IPS-15b (cell line): ENCODE measurements around the gene INO80E.
"Not testable (repeated sequence)": the region's sequence is repeated elsewhere in the genome, so short reads cannot be mapped to it uniquely, and the experiment has no call there.

Experiments used
- H3K27me3 ChIP-seq: one replicate; pipeline ENCODE4 v1.6.1; 2013; ENCODE audit warnings: low read length; ENCODE audit not compliant: control insufficient read depth, insufficient read depth
- H3K36me3 ChIP-seq: one replicate; pipeline ENCODE4 v1.6.1; 2013; ENCODE audit warnings: low read length; ENCODE audit not compliant: control insufficient read depth, insufficient read depth
- H3K4me1 ChIP-seq: one replicate; pipeline ENCODE4 v1.6.1; 2013; ENCODE audit warnings: mild to moderate bottlenecking, low read length; ENCODE audit not compliant: control insufficient read depth, insufficient read depth
- H3K4me3 ChIP-seq: one replicate; pipeline ENCODE4 v1.5.1; 2013; ENCODE audit warnings: low read depth, low read length
- H3K9ac ChIP-seq: one replicate; pipeline ENCODE4 v1.6.1; 2013; ENCODE audit warnings: low read depth, mild to moderate bottlenecking, low read length
- H3K9me3 ChIP-seq: one replicate; pipeline ENCODE4 v1.6.1; 2013; ENCODE audit warnings: mild to moderate bottlenecking, low read length; ENCODE audit not compliant: control insufficient read depth, insufficient read depth

The INO80E gene

DNA sequence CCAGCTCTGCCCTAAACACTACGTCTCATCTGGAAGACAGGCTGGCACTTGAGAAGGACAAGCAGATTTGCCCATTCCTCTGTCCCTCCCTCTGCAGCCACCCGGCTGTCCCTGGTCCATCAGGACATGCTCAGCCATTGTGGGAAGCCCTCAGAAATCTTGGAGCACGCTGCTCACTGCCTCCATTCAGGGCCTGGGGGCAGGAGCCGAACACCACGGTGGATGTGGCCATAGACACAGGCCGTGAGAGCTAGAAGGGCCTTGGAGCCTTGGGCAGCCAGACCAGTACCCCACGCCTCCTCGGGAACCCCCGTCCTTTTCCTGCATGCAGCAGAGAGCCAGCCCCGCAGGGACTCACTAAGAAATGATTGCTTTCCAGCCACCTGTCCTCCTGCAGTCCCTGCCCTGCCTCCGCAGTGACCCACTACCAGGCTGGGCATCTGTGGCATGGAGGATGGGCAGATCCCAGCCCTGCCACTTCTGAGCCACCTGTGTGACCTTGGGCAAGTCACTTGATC lies 11.4 kb downstream of the INO80E start:
- Histone ChIP-seq H3K36me3 (peaks cover 28% of the 10 kb centered on the region), H3K4me3 (no peak overlapping the region), H3K27me3 (peaks cover 15% of the 10 kb centered on the region), H3K9ac (no peak overlapping the region), H3K9me3 (no peaks in the 10 kb centered on the region), H3K4me1 (no peaks in the 10 kb centered on the region)

GRCh38 chr16:30009085-30009862 lies 13.2 kb downstream of the INO80E start:
- H3K36me3 ChIP-seq = peaks cover 14% of the 10 kb centered on the region
- H3K4me1 ChIP-seq = no peaks in the 10 kb centered on the region
- no peak overlapping the region for H3K4me3 ChIP-seq
- no peak overlapping the region for H3K9ac ChIP-seq
- H3K27me3 ChIP-seq = peaks cover 15% of the 10 kb centered on the region
- no peaks in the 10 kb centered on the region for H3K9me3 ChIP-seq

DNA sequence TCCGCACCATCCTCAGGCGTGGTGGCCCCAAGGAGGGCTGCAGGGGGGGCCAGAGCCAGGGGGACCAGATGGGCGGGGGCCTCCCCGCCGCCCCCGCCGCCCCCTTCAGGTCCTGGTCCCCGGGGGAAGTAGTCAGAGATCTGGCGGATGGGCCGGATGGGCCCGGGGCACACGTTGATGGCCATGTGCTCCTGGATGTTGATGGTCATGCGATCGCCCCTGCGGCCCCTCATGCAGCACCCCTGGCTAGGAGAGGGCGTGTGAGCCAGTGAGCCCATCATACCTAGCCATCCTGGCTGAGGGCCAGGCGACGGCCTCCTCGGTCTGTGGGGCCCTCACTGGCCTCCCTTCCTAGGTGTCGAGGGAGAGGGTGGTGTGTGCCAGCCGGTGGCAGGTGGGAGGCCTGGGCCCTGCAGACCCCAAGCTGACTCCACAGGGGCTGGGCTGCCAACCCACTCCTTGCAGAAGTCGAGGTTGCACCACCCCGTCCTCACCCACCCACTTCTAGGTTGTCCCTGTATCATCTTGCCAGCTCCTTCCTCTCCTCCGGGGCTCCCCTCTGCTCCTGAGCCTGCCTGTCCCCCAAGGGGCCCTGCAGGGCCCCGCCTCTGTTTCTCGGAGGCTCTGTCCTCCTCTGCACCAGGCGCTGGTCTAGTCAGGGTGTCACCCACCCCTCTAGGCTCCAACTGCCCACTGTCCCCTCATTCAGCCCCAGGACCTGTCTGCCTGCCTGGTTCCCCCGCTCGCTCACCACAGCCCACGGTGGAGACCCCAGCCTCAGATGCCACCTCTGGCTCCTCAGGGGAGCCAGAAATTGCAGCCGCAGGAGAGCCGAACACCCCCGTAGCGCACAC lies 14.2 kb downstream of the INO80E start:
- H3K9me3 ChIP-seq = no peaks in the 10 kb centered on the region
- H3K27me3 ChIP-seq = peaks cover 15% of the 10 kb centered on the region
- H3K36me3 ChIP-seq = peaks cover 12% of the 10 kb centered on the region
- no peaks in the 10 kb centered on the region for H3K4me1 ChIP-seq
- H3K4me3 ChIP-seq = peak overlapping the region; percentile 61
- H3K9ac ChIP-seq = no peak overlapping the region

DNA sequence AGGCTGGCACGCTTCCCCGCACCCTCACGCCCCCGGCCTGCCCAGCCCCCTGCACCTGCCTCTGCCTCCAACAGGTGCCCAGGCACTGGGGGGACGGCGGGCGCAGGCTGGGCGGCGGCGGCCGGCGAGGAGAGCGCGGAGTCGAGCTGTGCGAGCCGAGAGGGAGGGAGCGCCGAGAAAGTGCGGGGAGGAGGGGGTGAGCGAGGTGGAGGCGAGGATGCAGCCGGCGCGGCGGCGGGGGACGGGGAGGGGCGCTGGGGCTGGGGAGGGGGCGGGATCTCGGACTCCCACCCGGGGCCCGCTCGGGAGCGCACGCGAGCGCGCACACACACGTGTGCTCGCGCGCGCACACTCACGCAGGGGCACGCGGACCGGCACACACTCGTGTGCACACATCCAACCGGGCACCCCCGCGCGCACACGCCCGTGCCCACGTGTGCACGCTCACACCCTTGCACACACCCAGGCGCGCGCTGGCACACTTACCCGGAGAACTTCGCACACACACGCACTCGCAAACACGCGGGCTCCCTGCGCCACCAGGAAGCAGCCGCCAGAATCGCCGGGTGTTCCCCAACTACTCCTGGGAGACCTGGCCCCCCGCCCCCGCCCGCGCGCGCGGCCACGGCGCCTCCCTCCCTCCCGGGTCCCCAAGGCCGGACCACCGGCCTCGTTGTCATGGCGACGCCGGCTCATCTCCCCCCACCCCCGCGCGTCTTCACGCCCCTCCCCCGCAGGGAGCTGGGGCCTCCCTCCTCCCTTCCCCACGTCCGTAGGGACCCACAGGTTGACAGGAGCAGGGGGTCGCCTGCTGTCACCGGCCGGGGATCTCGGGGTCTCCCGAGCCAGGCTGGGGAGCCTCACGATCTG lies 15.0 kb downstream of the INO80E start, which contains the start of gene DOC2A:
Gene DOC2A, minus strand, starts transcription at position 184 of the 870 bp plus-strand sequence. CDS start 805 bp downstream, outside the sequence.
- Histone ChIP-seq H3K9me3 (no peaks in the 10 kb centered on the region), H3K36me3 (peaks cover 7% of the 10 kb centered on the region), H3K4me3 (peak within 1 kb of the TSS; percentile 68), H3K4me1 (no peaks in the 10 kb centered on the region), H3K27me3 (peaks cover 15% of the 10 kb centered on the region), H3K9ac (no peak within 1 kb of the TSS)

- Histone ChIP-seq H3K4me1 (no peaks in the 10 kb centered on the region), H3K4me3 (peak overlapping the region; percentile 68), H3K27me3 (peaks cover 15% of the 10 kb centered on the region), H3K36me3 (no peaks in the 10 kb centered on the region), H3K9me3 (no peaks in the 10 kb centered on the region), H3K9ac (no peak overlapping the region)
These were observed 15.9 kb downstream of the INO80E start for GRCh38 chr16:30011714-30012504.

- not testable (repeated sequence) for H3K9me3 ChIP-seq, H3K4me1 ChIP-seq, H3K9ac ChIP-seq, H3K36me3 ChIP-seq, H3K4me3 ChIP-seq
- H3K27me3 ChIP-seq = peaks cover 15% of the 10 kb centered on the region
These were observed 16.6 kb downstream of the INO80E start for GRCh38 chr16:30012598-30012997.

DNA sequence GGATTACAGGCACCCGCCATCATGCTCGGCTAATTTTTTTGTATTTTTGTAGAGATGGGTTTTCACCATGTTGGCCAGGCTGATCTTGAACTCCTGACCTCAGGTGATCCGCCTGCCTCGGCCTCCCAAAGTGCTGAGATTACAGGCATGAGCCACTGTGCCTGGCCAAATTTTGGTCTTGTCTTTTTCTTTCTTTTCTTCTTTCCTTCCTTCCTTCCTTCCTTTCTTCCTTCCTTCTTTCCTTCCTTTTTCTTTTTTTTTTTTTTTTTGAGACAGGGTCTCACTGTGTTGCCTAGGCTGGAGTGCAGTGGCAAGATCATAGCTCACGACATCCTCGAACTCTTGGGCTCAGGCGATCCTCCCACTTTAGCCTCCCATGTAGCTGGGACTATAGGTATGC lies 19.4 kb downstream of the INO80E start:
- H3K36me3 ChIP-seq, H3K27me3 ChIP-seq, H3K4me1 ChIP-seq, H3K9me3 ChIP-seq, H3K9ac ChIP-seq, H3K4me3 ChIP-seq: not testable (repeated sequence)

DNA sequence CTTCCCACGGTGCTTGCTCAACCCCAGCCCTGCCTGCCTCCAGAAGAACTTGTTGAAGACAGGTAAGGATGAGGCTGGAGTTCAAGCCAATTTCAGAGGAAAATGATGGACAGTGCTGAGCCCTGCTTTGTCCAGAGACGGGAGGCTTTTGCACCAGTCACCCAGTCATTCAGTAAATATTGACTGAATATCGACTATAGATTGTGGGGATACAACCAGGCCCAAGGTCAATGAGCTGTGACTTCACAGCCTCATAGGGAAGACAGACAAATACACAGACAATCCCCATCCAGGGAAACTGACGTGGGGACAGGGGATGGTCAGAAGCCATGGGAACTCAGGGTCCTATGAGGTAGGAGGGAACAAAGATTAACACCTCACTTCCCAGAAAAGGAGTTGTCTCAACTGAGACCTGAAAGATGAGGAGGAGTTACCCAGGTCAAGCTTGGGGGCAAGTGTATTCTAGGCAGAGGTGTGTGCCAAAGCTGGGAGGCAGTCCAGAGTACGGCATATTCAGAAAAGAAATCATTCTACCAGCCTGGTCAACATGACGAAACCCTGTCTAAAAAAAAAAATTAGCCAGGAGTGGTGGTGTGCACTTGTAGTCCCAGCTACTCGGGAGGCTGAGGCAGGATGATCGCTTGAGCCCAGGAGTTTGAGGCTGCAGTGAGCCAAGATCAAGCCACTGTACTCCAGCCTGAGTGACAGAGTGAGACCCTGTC lies 20.7 kb downstream of the INO80E start:
- no peak overlapping the region for H3K9ac ChIP-seq
- no peaks in the 10 kb centered on the region for H3K36me3 ChIP-seq
- H3K9me3 ChIP-seq = no peaks in the 10 kb centered on the region
- peaks cover 2% of the 10 kb centered on the region for H3K27me3 ChIP-seq
- H3K4me3 ChIP-seq = no peak overlapping the region
- H3K4me1 ChIP-seq = no peaks in the 10 kb centered on the region

- no peaks in the 10 kb centered on the region for H3K4me1 ChIP-seq
- peaks cover 1% of the 10 kb centered on the region for H3K27me3 ChIP-seq
- no peaks in the 10 kb centered on the region for H3K9me3 ChIP-seq
- H3K9ac ChIP-seq = no peak overlapping the region
- no peak overlapping the region for H3K4me3 ChIP-seq
- no peaks in the 10 kb centered on the region for H3K36me3 ChIP-seq
These were observed 21.2 kb downstream of the INO80E start for GRCh38 chr16:30017277-30017656.

- not testable (repeated sequence) for H3K4me3 ChIP-seq, H3K36me3 ChIP-seq, H3K9ac ChIP-seq, H3K4me1 ChIP-seq, H3K9me3 ChIP-seq, H3K27me3 ChIP-seq
These were observed 21.9 kb downstream of the INO80E start for GRCh38 chr16:30017937-30018336.
